Fibroblast of lung (primary cell): ENCODE results near the gene STIM1.

ENCODE experiments used
- EZH2 ChIP-seq: IDR thresholded peaks from 2 replicates; pipeline ENCODE4 v1.5.1; 2012; ENCODE audit warnings: low read length, control low read depth, mild to moderate bottlenecking; ENCODE audit errors: missing control alignments
- TF ChIP-seq, protein P1 (sequence below), 2 donors: IDR thresholded peaks in 1 of 2; conservative IDR thresholded peaks in 1 of 2; 1 replicate in 1 of 2; 2 replicates in 1 of 2; pipeline ENCODE4 v1.5.1; 2011 to 2012; ENCODE audit warnings: low read length in 2 of 2, control low read depth in 1 of 2, inconsistent platforms in 1 of 2, low read depth in 1 of 2, mild to moderate bottlenecking in 1 of 2

DNA sequence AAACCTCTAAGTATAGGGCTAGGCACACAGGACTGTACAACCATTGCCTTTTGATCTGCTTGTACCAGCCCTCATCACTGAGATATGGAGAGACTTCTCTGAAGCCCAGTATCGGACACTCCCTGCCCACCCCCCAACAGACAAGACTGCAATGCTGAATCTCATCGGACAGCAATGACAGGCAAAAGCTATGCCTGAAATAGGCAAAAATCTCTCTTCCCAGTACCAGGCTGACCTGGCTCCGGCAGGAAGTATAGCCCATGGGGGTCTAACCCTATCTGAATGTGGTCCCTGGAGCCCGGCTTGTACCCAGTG, 21.2 kb upstream of the STIM1 start:
- TF ChIP-seq, protein P1, sequence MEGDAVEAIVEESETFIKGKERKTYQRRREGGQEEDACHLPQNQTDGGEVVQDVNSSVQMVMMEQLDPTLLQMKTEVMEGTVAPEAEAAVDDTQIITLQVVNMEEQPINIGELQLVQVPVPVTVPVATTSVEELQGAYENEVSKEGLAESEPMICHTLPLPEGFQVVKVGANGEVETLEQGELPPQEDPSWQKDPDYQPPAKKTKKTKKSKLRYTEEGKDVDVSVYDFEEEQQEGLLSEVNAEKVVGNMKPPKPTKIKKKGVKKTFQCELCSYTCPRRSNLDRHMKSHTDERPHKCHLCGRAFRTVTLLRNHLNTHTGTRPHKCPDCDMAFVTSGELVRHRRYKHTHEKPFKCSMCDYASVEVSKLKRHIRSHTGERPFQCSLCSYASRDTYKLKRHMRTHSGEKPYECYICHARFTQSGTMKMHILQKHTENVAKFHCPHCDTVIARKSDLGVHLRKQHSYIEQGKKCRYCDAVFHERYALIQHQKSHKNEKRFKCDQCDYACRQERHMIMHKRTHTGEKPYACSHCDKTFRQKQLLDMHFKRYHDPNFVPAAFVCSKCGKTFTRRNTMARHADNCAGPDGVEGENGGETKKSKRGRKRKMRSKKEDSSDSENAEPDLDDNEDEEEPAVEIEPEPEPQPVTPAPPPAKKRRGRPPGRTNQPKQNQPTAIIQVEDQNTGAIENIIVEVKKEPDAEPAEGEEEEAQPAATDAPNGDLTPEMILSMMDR (conservative IDR thresholded peaks at IDR 0.05 in 1 of 2, IDR thresholded peaks at IDR 0.05 in 1 of 2; ENCODE audit: low read depth in 1 of 2, low read length in 2 of 2): no peak
- TF ChIP-seq EZH2: no peak
